ENCODE data around the gene CNIH1. TPM values are rescaled to one million over a fixed set of nuclear protein-coding genes. Genes with fewer than 3 reads are reported as not detected.

CNIH1 gene
- total and polyA plus RNA-seq, 4 donors, result 44.1 to 145 (median 85.7) TPM

DNA sequence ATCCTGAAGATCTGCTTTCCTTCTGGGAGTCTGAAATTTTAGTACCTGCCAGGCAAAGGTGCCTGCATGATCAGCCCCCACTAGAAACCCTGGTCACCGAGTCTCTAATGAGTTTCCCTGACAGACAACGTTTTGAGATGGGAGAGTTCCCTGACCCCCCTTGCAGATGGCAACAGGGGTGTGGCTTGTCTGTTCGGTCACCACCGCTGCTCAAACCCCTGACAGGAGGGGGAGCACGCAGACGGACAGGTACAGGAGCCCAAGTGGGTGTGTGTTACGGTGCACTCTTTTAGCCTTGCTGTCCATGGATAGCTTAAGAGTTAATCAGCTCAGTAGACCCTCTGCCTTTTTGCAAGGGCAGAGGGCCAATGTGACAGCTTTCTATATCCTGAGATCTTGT lies 63.7 kb downstream of the CNIH1 start:
- no peak overlapping the region for H3K27ac ChIP-seq (ENCODE audit: low read depth in 1 of 2, low read length in 1 of 2)
- no peaks in the 10 kb centered on the region for H3K36me3 ChIP-seq (ENCODE audit: control insufficient read depth in 4 of 4, insufficient read depth in 4 of 4, low read length in 4 of 4)
- no peak overlapping the region for H3K4me3 ChIP-seq
- no peaks in the 10 kb centered on the region for H3K27me3 ChIP-seq (ENCODE audit: control insufficient read depth in 3 of 3, insufficient read depth in 3 of 3, low read length in 2 of 3)
- no peak for DNase-seq
- peaks cover 0 to 7% (median 0%) of the 10 kb centered on the region in 5 donors for H3K4me1 ChIP-seq (ENCODE audit: control insufficient read depth in 5 of 5, insufficient read depth in 5 of 5, low read length in 5 of 5)
- WGBS, 2 donors, result 62 to 67% methylated on average over 7 of the region's 7 CpGs
- no peaks in the 10 kb centered on the region for H3K9me3 ChIP-seq (ENCODE audit: control insufficient read depth in 4 of 4, insufficient read depth in 3 of 4, low read length in 3 of 4)
- no peak overlapping the region for H3K9ac ChIP-seq (ENCODE audit: insufficient read depth in 1 of 2, low read length in 2 of 2)
- TF ChIP-seq, protein P1, sequence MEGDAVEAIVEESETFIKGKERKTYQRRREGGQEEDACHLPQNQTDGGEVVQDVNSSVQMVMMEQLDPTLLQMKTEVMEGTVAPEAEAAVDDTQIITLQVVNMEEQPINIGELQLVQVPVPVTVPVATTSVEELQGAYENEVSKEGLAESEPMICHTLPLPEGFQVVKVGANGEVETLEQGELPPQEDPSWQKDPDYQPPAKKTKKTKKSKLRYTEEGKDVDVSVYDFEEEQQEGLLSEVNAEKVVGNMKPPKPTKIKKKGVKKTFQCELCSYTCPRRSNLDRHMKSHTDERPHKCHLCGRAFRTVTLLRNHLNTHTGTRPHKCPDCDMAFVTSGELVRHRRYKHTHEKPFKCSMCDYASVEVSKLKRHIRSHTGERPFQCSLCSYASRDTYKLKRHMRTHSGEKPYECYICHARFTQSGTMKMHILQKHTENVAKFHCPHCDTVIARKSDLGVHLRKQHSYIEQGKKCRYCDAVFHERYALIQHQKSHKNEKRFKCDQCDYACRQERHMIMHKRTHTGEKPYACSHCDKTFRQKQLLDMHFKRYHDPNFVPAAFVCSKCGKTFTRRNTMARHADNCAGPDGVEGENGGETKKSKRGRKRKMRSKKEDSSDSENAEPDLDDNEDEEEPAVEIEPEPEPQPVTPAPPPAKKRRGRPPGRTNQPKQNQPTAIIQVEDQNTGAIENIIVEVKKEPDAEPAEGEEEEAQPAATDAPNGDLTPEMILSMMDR (IDR thresholded peaks at IDR 0.05; ENCODE audit: control extremely low read depth, extremely low read depth), result no peak
- ATAC-seq (ENCODE audit: insufficient read depth, low FRiP score), result no peak

GRCh38 chr14:54374117-54374884 lies 66.9 kb downstream of the CNIH1 start:
- Histone ChIP-seq H3K9ac (ENCODE audit: insufficient read depth in 1 of 2, low read length in 2 of 2) (no peak overlapping the region), H3K36me3 (ENCODE audit: control insufficient read depth in 4 of 4, insufficient read depth in 4 of 4, low read length in 4 of 4) (no peaks in the 10 kb centered on the region), H3K4me1 (ENCODE audit: control insufficient read depth in 5 of 5, insufficient read depth in 5 of 5, low read length in 5 of 5) (peaks cover 0 to 7% (median 0%) of the 10 kb centered on the region in 5 donors), H3K27ac (ENCODE audit: low read depth in 1 of 2, low read length in 1 of 2) (no peak overlapping the region), H3K9me3 (ENCODE audit: control insufficient read depth in 4 of 4, insufficient read depth in 3 of 4, low read length in 3 of 4) (no peaks in the 10 kb centered on the region), H3K4me3 (no peak overlapping the region), H3K27me3 (ENCODE audit: control insufficient read depth in 3 of 3, insufficient read depth in 3 of 3, low read length in 2 of 3) (no peaks in the 10 kb centered on the region)
- 69 to 70% methylated on average over 7 of the region's 7 CpGs for WGBS, 2 donors
- peak in 2 of 3 donors; percentile 43 to 60 for DNase-seq
- no peak for ATAC-seq (ENCODE audit: insufficient read depth, low FRiP score)
- TF ChIP-seq, protein P1 (IDR thresholded peaks at IDR 0.05; ENCODE audit: control extremely low read depth, extremely low read depth), result no peak

Other genes with a start within 250 kb of the CNIH1 start
- gene CDKN3, start 44.4 kb downstream of the CNIH1 start, total RNA-seq, result 1 to 10 TPM; 1.5 to 5.7 TPM
- 1 to 10 TPM; 4.2 to 5.0 TPM for gene CDKN3, start 44.4 kb downstream of the CNIH1 start, polyA plus RNA-seq
- gene GMFB, start 47.6 kb upstream of the CNIH1 start, total RNA-seq, result 10 to 100 TPM; 42.7 to 55.8 TPM
- gene GMFB, start 47.6 kb upstream of the CNIH1 start, polyA plus RNA-seq, result 10 to 100 TPM; 15.6 to 29.1 TPM
- gene CGRRF1, start 68.5 kb upstream of the CNIH1 start, total RNA-seq, result 10 to 100 TPM; 16.1 to 17.3 TPM
- 10 to 100 TPM; 11.2 to 21.5 TPM for gene CGRRF1, start 68.5 kb upstream of the CNIH1 start, polyA plus RNA-seq
- gene SAMD4A, start 125.8 kb upstream of the CNIH1 start, total RNA-seq, result 10 to 100 TPM; 25.9 to 26.6 TPM
- gene SAMD4A, start 125.8 kb upstream of the CNIH1 start, polyA plus RNA-seq, result 1 to 10 TPM; 5.8 to 6.4 TPM